Ramos (cell line): ENCODE data around the gene CTNNAL1.
"Not testable (repeated sequence)": the region's sequence is repeated elsewhere in the genome, so short reads cannot be mapped to it uniquely, and the experiment has no call there.

Experiments used
- in situ Hi-C: fragments of 300-500 bp; cut with MboI; formaldehyde crosslinking; loops from one replicate; pipeline ENCODE4 v1.14.3; 2022; ENCODE audit warnings: low sequenced_read_pairs; ENCODE audit not compliant: unreplicated experiment

CTNNAL1 gene

GRCh38 chr9:109012876-109013678, at the start of gene CTNNAL1:
Gene CTNNAL1, minus strand, starts transcription at chr9:109013499. Its CDS starts 57 bp downstream, at chr9:109013442.
- in situ Hi-C loops: no loop called here

- in situ Hi-C loops: no loop called here
Measured at GRCh38 chr9:109062543-109062942, 49.2 kb upstream of the CTNNAL1 start.

GRCh38 chr9:109060191-109060590, 46.9 kb upstream of the CTNNAL1 start:
- in situ Hi-C loops: no loop called here

GRCh38 chr9:109053121-109053520, 39.8 kb upstream of the CTNNAL1 start:
- in situ Hi-C loops: not testable (repeated sequence)

GRCh38 chr9:109052416-109052815, 39.1 kb upstream of the CTNNAL1 start:
- in situ Hi-C loops: no loop called here

GRCh38 chr9:109051733-109052132, 38.4 kb upstream of the CTNNAL1 start:
- in situ Hi-C loops: no loop called here

- in situ Hi-C loops: no loop called here
Measured at GRCh38 chr9:109050444-109050843, 37.1 kb upstream of the CTNNAL1 start.

GRCh38 chr9:109048822-109049221, 35.5 kb upstream of the CTNNAL1 start:
- in situ Hi-C loops: no loop called here

GRCh38 chr9:109047259-109047658, 34.0 kb upstream of the CTNNAL1 start:
- in situ Hi-C loops: no loop called here

GRCh38 chr9:109046346-109046745, 33.0 kb upstream of the CTNNAL1 start:
- in situ Hi-C loops: no loop called here

- in situ Hi-C loops: no loop called here
Measured at GRCh38 chr9:109043578-109043977, 30.3 kb upstream of the CTNNAL1 start.

- in situ Hi-C loops: no loop called here
Measured at GRCh38 chr9:109040571-109040970, 27.3 kb upstream of the CTNNAL1 start.

GRCh38 chr9:109039539-109039938, 26.2 kb upstream of the CTNNAL1 start:
- in situ Hi-C loops: no loop called here

- in situ Hi-C loops: no loop called here
Measured at GRCh38 chr9:109037946-109038715, 24.8 kb upstream of the CTNNAL1 start.

- in situ Hi-C loops: no loop called here
Measured at GRCh38 chr9:109036744-109037680, 23.7 kb upstream of the CTNNAL1 start.

GRCh38 chr9:109035684-109036423, 22.6 kb upstream of the CTNNAL1 start:
- in situ Hi-C loops: no loop called here

- in situ Hi-C loops: no loop called here
Measured at GRCh38 chr9:109033941-109034700, 20.8 kb upstream of the CTNNAL1 start.

- in situ Hi-C loops: no loop called here
Measured at GRCh38 chr9:109031241-109031640, 17.9 kb upstream of the CTNNAL1 start.

GRCh38 chr9:109030426-109030825, 17.1 kb upstream of the CTNNAL1 start:
- in situ Hi-C loops: no loop called here
